Measurements from ENCODE around the gene BNC2. TPM values are rescaled to one million over a fixed set of nuclear protein-coding genes. Genes with fewer than 3 reads are reported as not detected.
"Not testable (repeated sequence)": the region's sequence is repeated elsewhere in the genome, so short reads cannot be mapped to it uniquely, and the experiment has no call there.

BNC2 gene
- total RNA-seq, 2 donors from 2014 or later: 0.32 TPM; not detected in 1

DNA sequence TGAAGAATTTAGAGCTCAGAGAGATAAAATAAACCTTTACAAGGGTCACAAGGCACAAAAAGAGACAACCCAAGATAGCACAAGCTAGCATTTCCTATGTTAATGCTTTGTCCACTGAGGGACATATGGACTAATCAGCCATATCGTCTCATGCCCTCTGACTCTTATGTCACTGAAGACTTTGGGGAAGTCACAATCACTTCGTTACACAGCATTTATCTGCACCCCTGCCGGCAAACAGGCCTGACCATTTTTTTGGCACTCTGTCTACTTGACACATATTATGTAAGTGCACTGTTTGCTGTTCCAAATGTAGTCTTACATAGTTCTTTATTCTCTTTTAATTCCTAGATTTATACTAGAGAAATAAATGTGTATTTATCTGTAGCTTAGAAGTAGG lies 13.9 kb upstream of the BNC2 start:
- Mint-ChIP-seq H3K27me3 (ENCODE audit: low read depth) (no peaks in the 10 kb centered on the region), H3K27ac (no peak overlapping the region), H3K9me3 (peaks cover 13 to 16% of the 10 kb centered on the region in 2 donors), H3K4me1 (ENCODE audit: low read depth) (no peaks in the 10 kb centered on the region), H3K36me3 (ENCODE audit: insufficient read depth in 2 of 2) (peaks cover 2 to 4% of the 10 kb centered on the region in 2 donors), H3K4me3 (no peak overlapping the region)
- no peak for DNase-seq
- no peak for ATAC-seq (replicated peaks in 1 of 2)

DNA sequence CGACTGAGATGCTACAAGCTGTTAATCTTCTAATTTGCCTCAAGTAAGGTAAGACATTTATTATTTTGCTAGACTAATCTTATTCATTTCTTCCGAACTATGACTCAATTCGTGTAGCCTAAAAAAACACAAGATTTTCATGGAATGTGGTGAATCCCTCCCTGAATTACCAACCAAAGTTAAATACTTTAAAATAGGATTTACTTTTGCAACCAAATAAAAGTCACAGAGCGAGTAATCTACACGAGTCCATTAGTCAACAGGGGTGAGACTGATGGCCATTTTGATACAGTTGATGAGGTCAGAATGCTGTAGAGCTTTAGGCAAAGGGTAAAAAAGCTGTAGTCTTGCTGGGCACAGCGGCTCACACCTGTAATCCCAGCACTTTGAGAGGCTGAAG lies 13.1 kb upstream of the BNC2 start:
- H3K27me3 Mint-ChIP-seq (ENCODE audit: low read depth): no peaks in the 10 kb centered on the region
- H3K4me1 Mint-ChIP-seq (ENCODE audit: low read depth): no peaks in the 10 kb centered on the region
- peaks cover 13 to 16% of the 10 kb centered on the region in 2 donors for H3K9me3 Mint-ChIP-seq
- DNase-seq (no peak), ATAC-seq (replicated peaks in 1 of 2) (no peak)
- H3K4me3 Mint-ChIP-seq: no peak overlapping the region
- no peak overlapping the region for H3K27ac Mint-ChIP-seq
- peaks cover 2 to 4% of the 10 kb centered on the region in 2 donors for H3K36me3 Mint-ChIP-seq (ENCODE audit: insufficient read depth in 2 of 2)

DNA sequence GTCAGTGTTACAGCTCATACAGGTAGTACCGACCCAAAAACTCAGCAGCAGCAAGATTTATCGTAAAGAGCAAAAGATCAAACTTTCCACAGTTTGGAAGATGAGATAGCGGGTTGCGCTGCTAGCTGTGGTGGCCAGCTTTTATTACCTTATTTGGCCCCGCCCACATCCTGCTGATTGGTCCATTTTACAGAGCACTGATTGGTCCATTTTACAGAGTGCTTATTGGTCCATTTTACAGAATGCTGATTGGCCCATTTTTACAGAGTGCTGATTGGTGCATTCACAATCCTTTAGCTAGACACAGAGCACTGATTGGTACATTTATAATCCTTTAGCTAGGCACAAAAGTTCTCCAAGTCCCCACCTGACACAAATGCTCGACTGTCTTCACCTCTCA lies 12.0 kb upstream of the BNC2 start:
- H3K36me3 Mint-ChIP-seq (ENCODE audit: insufficient read depth in 2 of 2); DNase-seq: not testable (repeated sequence)

DNA sequence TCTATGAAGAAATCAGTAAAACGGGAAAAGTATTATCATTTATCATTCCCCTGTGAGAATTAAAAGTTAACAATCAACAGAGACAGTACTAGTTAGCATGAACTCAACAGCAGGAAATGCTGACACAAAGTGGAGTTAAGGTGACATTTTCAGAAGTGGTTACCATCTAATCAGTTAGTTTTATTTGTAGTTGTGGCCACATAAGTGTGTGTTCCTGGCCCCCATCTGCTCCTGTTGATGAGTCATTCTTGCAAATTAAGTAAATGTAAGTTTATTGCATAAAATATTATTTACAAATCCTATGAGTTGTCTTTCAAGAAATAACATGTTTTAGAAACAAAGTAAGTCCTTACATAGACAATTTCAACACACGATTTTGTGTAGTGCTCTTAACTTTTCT lies 8.9 kb upstream of the BNC2 start:
- no peak for DNase-seq
- Mint-ChIP-seq H3K4me1 (ENCODE audit: low read depth) (no peaks in the 10 kb centered on the region), H3K27ac (no peak overlapping the region), H3K9me3 (peaks cover 10 to 12% of the 10 kb centered on the region in 2 donors), H3K27me3 (ENCODE audit: low read depth) (no peaks in the 10 kb centered on the region), H3K36me3 (ENCODE audit: insufficient read depth in 2 of 2) (peaks cover 2 to 4% of the 10 kb centered on the region in 2 donors), H3K4me3 (no peak overlapping the region)
- ATAC-seq (replicated peaks in 1 of 2): no peak

More for the DNA sequence above, 12.0 kb upstream of the BNC2 start:
- not testable (repeated sequence) for H3K27ac Mint-ChIP-seq; H3K27me3 Mint-ChIP-seq (ENCODE audit: low read depth); H3K4me1 Mint-ChIP-seq (ENCODE audit: low read depth); H3K4me3 Mint-ChIP-seq; ATAC-seq (replicated peaks in 1 of 2)
- peaks cover 10 to 13% of the 10 kb centered on the region in 2 donors for H3K9me3 Mint-ChIP-seq

DNA sequence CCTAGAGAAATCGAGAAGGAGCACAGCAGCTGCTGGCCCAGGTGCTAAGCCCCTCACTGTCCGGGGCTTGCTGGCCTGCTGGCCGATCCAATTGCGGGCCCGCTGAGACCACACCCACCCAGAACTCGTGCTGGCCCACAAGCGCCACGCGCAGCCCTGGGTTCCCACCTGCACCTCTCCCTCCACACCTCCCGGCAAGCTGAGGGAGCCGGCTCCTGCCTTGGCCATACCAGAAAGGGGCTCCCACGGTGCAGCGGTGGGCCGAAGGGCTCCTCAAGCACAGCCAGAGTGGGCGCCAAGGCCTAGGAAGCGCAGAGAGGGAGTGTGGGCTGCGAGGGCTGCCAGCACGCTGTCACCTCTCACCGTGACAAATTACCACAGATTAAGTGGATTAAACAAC lies 6.8 kb upstream of the BNC2 start:
- H3K27me3 Mint-ChIP-seq (ENCODE audit: low read depth): peaks cover 10% of the 10 kb centered on the region
- H3K36me3 Mint-ChIP-seq (ENCODE audit: insufficient read depth in 2 of 2): peaks cover 2 to 3% of the 10 kb centered on the region in 2 donors
- H3K27ac Mint-ChIP-seq: no peak overlapping the region
- DNase-seq: no peak
- H3K4me3 Mint-ChIP-seq: no peak overlapping the region
- H3K4me1 Mint-ChIP-seq (ENCODE audit: low read depth): no peaks in the 10 kb centered on the region
- H3K9me3 Mint-ChIP-seq: peaks cover 7% of the 10 kb centered on the region in 2 donors
- no peak for ATAC-seq (replicated peaks in 1 of 2)

DNA sequence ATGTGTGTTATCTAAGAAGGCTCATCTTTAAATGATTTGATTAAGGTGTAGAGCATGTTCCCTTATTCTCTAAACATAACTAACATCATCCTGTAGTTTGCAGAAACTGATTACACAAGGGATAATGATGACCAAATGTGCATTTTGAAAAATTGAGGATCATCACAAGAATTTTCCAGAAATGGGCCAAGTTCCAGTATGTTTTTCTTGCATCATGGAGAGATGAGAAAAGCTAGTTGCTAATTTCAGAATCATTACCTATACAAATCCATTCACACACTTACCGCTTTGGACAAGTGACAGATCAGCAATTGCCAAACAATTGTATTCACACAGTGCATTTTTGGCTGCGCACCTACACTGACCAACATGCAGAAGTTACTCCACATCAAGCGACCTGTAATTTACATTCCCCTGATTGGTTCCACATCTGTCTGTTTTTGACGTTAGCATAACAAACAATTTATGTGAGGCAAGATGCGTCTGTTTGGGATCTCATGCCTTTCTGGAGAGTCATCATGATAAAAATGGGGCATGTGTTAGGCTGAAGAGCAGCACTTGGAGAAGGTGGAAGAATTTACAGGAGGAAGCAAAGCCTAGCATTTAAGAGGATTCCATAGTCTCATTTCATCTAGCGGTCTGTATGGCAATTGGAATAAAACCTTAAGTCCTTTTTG lies 2.8 kb upstream of the BNC2 start:
- Mint-ChIP-seq H3K9me3 (no peaks in the 10 kb centered on the region), H3K27me3 (ENCODE audit: low read depth) (peaks cover 10% of the 10 kb centered on the region), H3K36me3 (ENCODE audit: insufficient read depth in 2 of 2) (peaks cover 0 to 2% of the 10 kb centered on the region in 2 donors), H3K27ac (no peak overlapping the region), H3K4me1 (ENCODE audit: low read depth) (no peaks in the 10 kb centered on the region), H3K4me3 (no peak overlapping the region)
- ATAC-seq (replicated peaks in 1 of 2): no peak
- no peak for DNase-seq

DNA sequence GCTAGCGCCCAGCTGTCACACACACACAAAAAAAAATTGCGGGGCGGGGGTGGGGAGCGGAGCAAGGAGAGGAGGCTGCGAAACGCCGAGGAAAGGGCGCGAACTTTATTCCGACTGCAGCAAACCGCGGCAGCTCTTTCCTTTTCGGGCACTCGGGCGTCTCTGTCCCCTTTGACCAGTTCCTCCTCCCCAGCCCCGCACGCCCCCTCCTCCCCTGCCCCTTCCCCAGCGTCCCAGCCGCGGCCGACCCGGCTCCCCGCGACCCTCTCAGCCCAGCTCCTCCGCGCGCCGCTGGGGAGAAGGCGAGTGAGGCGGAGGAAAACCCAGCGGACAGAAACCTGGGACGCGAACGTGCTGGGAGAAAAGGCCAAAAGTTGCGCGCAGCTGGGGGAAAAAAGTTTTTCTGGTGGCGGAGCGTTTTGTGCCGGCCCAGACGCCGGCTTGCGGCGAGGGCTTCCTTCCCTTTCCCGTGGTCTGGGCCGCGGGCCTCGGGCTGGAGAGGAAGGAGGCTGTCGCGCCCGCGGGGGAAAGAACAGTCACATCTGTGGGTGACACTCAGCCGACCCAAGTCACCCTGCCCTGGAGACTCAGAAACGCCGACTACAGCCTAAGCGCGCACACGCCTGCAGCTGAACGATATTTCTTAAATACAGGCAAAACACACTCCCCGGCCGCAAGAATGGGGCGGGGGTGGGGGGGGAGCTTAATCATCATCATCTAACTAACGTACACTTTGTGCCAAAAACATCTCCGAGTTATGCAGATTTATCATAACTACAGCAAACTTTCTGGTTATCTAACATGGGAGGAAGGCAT lies 1.1 kb upstream of the BNC2 start:
- H3K27ac Mint-ChIP-seq: no peak overlapping the region
- DNase-seq (peak; percentile 2 to 9), ATAC-seq (replicated peaks in 1 of 2) (peak in 1 of 2 donors; percentile 60)
- peaks cover 17% of the 10 kb centered on the region for H3K27me3 Mint-ChIP-seq (ENCODE audit: low read depth)
- peak overlapping the region; percentile 78 to 89 for H3K4me3 Mint-ChIP-seq
- peaks cover 0 to 2% of the 10 kb centered on the region in 2 donors for H3K36me3 Mint-ChIP-seq (ENCODE audit: insufficient read depth in 2 of 2)
- no peaks in the 10 kb centered on the region for H3K4me1 Mint-ChIP-seq (ENCODE audit: low read depth)
- no peaks in the 10 kb centered on the region for H3K9me3 Mint-ChIP-seq

DNA sequence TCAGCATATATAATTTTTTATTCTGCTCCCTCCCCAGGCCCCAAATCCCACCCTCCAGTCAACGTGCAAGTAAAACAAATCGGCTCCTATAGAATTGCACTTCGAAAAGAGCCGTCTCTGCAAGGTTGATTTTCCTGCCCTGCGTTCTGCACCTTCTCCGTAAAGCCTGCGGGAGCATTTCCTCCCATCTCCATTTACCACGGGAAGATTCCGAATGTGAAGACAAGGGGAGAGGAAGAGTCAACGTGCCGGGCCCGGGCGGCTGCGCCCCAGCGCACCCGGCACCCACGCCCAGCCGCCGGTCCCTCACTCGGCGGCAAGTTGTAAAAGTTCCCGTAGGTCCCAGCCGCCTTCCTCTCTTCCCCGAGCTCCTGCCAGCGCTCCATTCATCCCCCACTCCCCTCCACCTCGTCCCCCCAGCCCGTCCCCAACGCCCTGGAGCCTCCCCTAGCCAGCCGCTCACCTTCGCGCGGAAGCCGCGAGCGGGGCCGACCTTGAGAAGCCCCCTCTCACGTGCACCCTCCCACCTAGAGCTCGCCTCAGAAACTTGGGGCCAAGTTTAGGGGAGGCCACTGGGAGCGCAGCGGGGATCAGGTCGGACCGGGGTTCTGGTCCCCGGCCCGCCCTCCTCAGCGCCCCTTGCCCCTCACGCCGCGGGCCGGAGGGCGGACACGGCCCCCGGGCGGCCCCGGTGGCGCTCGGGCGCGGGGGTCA lies 431 bp downstream of the BNC2 start:
- Mint-ChIP-seq H3K4me3 (no peak overlapping the region), H3K27ac (no peak overlapping the region), H3K9me3 (no peaks in the 10 kb centered on the region), H3K36me3 (ENCODE audit: insufficient read depth in 2 of 2) (peaks cover 0 to 2% of the 10 kb centered on the region in 2 donors), H3K27me3 (ENCODE audit: low read depth) (peaks cover 17% of the 10 kb centered on the region), H3K4me1 (ENCODE audit: low read depth) (no peaks in the 10 kb centered on the region)
- ATAC-seq (replicated peaks in 1 of 2) (no peak), DNase-seq (no peak)

DNA sequence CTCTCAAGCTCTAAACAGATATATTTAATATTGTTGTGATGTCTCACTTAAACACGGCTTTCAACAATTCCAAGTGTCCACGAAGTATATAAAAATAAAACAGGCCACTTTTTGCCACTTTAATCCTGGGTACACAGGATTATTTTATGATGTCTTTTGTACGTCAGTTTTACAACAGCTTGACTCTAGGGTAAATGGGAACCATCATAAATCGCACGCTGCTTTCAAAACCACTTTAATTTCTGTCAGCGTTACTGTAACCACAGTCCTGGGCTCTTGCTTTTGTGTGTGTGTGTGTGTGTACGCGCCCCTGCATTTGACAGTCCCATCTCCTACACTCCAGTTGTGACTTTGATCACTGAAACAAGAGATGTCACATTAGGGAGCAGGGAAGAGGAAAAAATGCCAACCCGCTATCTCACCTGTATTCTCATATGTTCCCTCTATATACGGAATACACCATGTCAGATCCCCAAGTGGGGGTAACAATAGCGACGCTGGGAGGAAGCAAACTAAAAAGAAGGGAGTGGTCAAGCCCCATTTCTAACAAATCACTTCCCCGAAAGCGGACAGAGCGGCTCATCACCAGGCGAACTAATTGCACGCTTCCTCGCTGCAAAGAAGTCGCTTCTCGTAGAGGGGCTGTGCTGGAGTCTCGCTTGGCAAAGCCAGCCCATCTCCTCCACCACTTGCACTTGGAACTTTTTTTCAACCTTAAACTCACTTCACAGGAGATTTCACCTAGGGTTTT lies 1.2 kb downstream of the BNC2 start:
- DNase-seq (no peak), ATAC-seq (replicated peaks in 1 of 2) (no peak)
- H3K9me3 Mint-ChIP-seq: no peaks in the 10 kb centered on the region
- peaks cover 0 to 2% of the 10 kb centered on the region in 2 donors for H3K36me3 Mint-ChIP-seq (ENCODE audit: insufficient read depth in 2 of 2)
- H3K4me1 Mint-ChIP-seq (ENCODE audit: low read depth): no peaks in the 10 kb centered on the region
- peaks cover 16% of the 10 kb centered on the region for H3K27me3 Mint-ChIP-seq (ENCODE audit: low read depth)
- H3K27ac Mint-ChIP-seq: no peak overlapping the region
- no peak overlapping the region for H3K4me3 Mint-ChIP-seq

DNA sequence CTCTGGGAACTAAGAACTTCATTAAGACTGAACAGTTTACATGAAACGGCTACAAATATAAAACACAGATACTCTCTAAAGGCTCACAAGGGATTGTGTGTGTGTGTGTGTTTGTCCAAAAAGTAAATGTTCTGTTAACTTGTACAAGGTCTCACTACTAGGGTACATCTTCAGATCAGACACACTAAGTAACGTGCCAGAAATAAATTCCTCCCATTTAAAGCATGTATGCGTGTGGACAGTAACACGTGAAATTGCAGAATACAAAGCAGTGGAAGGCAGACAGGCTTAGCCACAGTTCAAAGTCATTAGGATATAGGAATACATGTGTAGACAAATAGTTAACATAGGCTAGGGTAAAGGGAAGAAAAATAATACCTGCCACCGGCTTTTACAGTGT lies 1.8 kb downstream of the BNC2 start:
- Mint-ChIP-seq H3K27ac (no peak overlapping the region), H3K4me3 (no peak overlapping the region), H3K36me3 (ENCODE audit: insufficient read depth in 2 of 2) (peaks cover 0 to 2% of the 10 kb centered on the region in 2 donors), H3K27me3 (ENCODE audit: low read depth) (peaks cover 10% of the 10 kb centered on the region), H3K9me3 (no peaks in the 10 kb centered on the region), H3K4me1 (ENCODE audit: low read depth) (no peaks in the 10 kb centered on the region)
- ATAC-seq (replicated peaks in 1 of 2) (no peak), DNase-seq (no peak)

DNA sequence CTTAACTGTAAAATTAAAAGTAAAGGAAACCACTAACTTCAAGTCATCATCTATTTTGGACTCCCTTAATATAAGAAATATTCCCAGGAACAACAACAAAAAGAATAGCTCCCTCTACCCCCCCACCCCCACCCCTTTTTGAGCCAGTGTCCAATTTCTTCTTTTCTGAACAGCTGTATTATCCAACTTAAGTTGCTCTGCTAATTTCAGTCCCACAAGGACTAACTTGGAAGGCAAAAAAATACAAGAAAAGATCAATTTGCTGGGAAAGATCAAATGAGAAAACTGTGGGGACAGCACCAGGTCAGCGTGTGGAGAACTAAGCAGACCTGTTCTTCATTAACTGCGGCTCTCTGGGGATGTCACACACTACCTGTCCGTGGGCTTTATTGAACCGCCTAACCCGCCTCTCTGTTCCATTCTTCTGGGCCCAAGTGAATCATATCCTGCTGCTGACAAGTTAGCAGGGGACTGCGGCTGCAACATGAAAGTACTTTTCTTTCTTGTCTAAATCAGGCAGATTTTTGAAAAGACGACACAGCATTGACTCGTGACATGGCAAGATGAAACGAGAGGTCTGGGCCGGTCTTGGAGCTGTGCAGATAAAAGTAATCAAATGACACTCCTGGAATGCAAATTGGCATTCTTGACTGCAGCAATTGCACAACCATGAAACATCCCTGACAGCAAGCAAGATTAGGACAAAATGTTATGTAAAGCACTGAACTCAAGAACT lies 2.7 kb downstream of the BNC2 start:
- peaks cover 7% of the 10 kb centered on the region for H3K27me3 Mint-ChIP-seq (ENCODE audit: low read depth)
- DNase-seq (no peak), ATAC-seq (replicated peaks in 1 of 2) (no peak)
- H3K9me3 Mint-ChIP-seq: no peaks in the 10 kb centered on the region
- H3K27ac Mint-ChIP-seq: no peak overlapping the region
- peaks cover 0 to 2% of the 10 kb centered on the region in 2 donors for H3K36me3 Mint-ChIP-seq (ENCODE audit: insufficient read depth in 2 of 2)
- no peak overlapping the region for H3K4me3 Mint-ChIP-seq
- H3K4me1 Mint-ChIP-seq (ENCODE audit: low read depth): no peaks in the 10 kb centered on the region

DNA sequence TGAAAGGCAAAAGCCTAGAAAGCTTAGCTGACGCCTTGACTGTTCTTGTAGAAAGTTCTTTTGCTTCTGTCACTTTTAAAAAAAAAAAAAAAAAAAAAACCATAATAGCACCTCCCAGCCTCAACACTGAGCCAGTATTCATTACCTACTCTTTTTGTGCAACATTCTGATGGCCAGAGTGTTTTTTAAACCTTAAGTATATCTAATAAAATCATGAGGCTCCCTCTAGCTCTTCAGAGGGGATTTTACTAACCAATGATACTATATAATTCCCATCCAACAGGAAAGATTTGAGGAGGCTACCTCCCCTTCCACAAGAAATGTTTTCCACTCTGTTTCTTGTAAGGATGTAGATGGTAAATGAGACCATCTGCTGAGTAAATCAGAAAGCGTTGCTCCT lies 3.9 kb downstream of the BNC2 start:
- DNase-seq: no peak
- Mint-ChIP-seq H3K36me3 (ENCODE audit: insufficient read depth in 2 of 2) (peaks cover 0 to 2% of the 10 kb centered on the region in 2 donors), H3K27me3 (ENCODE audit: low read depth) (peaks cover 7% of the 10 kb centered on the region), H3K27ac (no peak overlapping the region), H3K4me3 (no peak overlapping the region), H3K9me3 (no peaks in the 10 kb centered on the region), H3K4me1 (ENCODE audit: low read depth) (no peaks in the 10 kb centered on the region)
- ATAC-seq (replicated peaks in 1 of 2): no peak
